Keratinocyte (primary cell): Measurements from ENCODE around the gene SLX4. TPM values are rescaled to one million over a fixed set of nuclear protein-coding genes. Genes with fewer than 3 reads are reported as not detected.

Experiments used
- DNase-seq: peaks from one replicate; pipeline ENCODE4 v3.0.0-alpha.2; 2011; ENCODE audit warnings: low read depth, missing footprints, low spot score
- FAIRE-seq: peaks from 2 replicates; lab custom pipeline; 2011; peaks lifted over from hg19 to GRCh38; lab: Jason Lieb, UNC
- H2AFZ ChIP-seq: 2 replicates; pipeline ENCODE4 v1.6.0; 2012; ENCODE audit warnings: low read length, control low read depth, inconsistent platforms; ENCODE audit not compliant: control insufficient read depth
- H3K27ac ChIP-seq: 2 replicates; pipeline ENCODE4 v1.5.1; 2011; ENCODE audit warnings: low read length; ENCODE audit not compliant: control insufficient read depth, insufficient read depth
- H3K27me3 ChIP-seq: 3 replicates; pipeline ENCODE4 v1.6.0; 2011; ENCODE audit warnings: low read length; ENCODE audit not compliant: control insufficient read depth, insufficient read depth; ENCODE audit errors: extremely low read depth
- H3K36me3 ChIP-seq, 2 experiments: 2 replicates in 1 of 2; 3 replicates in 1 of 2; pipeline ENCODE4 v1.5.1; 2011; ENCODE audit warnings: low read length in 2 of 2, mild to moderate bottlenecking in 1 of 2; ENCODE audit not compliant: control insufficient read depth in 2 of 2, insufficient read depth in 2 of 2; ENCODE audit errors: extremely low read depth in 1 of 2
- H3K4me1 ChIP-seq: 3 replicates; pipeline ENCODE4 v1.5.1; 2011; ENCODE audit warnings: low read length; ENCODE audit not compliant: control insufficient read depth, insufficient read depth; ENCODE audit errors: extremely low read depth
- H3K4me2 ChIP-seq: 3 replicates; pipeline ENCODE4 v1.6.0; 2011; ENCODE audit warnings: low read depth, low read length; ENCODE audit not compliant: control insufficient read depth, insufficient read depth; ENCODE audit errors: extremely low read depth
- H3K4me3 ChIP-seq, 3 experiments: fragments of 200-600 bp in 1 of 3; sonication (generic) in 1 of 3; 2 replicates in 2 of 3; 3 replicates in 1 of 3; pipeline ENCODE4 v1.5.1; 2011 to 2016; ENCODE audit warnings: low read length in 3 of 3, mild to moderate bottlenecking in 3 of 3, control low read depth in 2 of 3, inconsistent platforms in 1 of 3, low read depth in 1 of 3, mixed read lengths in 1 of 3, mixed run types in 1 of 3, moderate library complexity in 1 of 3; ENCODE audit not compliant: control insufficient read depth in 2 of 3, insufficient read depth in 2 of 3; ENCODE audit errors: extremely low read depth in 1 of 3
- H3K79me2 ChIP-seq: 2 replicates; pipeline ENCODE4 v1.6.0; 2012; ENCODE audit warnings: low read length; ENCODE audit not compliant: control insufficient read depth, insufficient read depth
- H3K9ac ChIP-seq: 3 replicates; pipeline ENCODE4 v1.6.0; 2011; ENCODE audit warnings: low read length; ENCODE audit not compliant: control insufficient read depth, insufficient read depth; ENCODE audit errors: extremely low read depth
- H3K9me1 ChIP-seq: 3 replicates; pipeline ENCODE4 v1.6.0; 2011; ENCODE audit warnings: low read length; ENCODE audit not compliant: control insufficient read depth, insufficient read depth; ENCODE audit errors: extremely low read depth
- H3K9me3 ChIP-seq: 2 replicates; pipeline ENCODE4 v1.5.1; 2012; ENCODE audit warnings: low read depth, low read length; ENCODE audit not compliant: control insufficient read depth
- H4K20me1 ChIP-seq: 3 replicates; pipeline ENCODE4 v1.6.0; 2011; ENCODE audit warnings: low read length; ENCODE audit not compliant: control insufficient read depth, insufficient read depth; ENCODE audit errors: extremely low read depth
- CTCF ChIP-seq, 3 experiments: IDR thresholded peaks in 1 of 3; conservative IDR thresholded peaks in 1 of 3; optimal IDR thresholded peaks in 1 of 3; 2 replicates in 2 of 3; 3 replicates in 1 of 3; pipeline versions ENCODE3 to v1.5.1; 2011; ENCODE audit warnings: low read length in 3 of 3, mild to moderate bottlenecking in 3 of 3, moderate library complexity in 2 of 3, control low read depth in 1 of 3, inconsistent platforms in 1 of 3; ENCODE audit not compliant: insufficient read depth in 2 of 3; ENCODE audit errors: extremely low read depth in 1 of 3
- EZH2 ChIP-seq: IDR thresholded peaks from one replicate; pipeline ENCODE4 v1.6.1; 2012; ENCODE audit warnings: inconsistent platforms, mild to moderate bottlenecking, low read length, moderate library complexity
- dilution Hi-C: fragments of 300-500 bp; cut with MboI; formaldehyde crosslinking; loops from one replicate; pipeline ENCODE4 v1.7.0; 2020; ENCODE audit warnings: low sequenced_read_pairs; ENCODE audit not compliant: extremely low pct_ligation_motif_present
- polyA plus RNA-seq, 5 experiments: library from polyadenylated mRNA; depleted of rRNA in 3 of 5; stranded (reverse) in 3 of 5; stranded (forward) in 1 of 5; unstranded in 1 of 5; fragments of >200 nt; gene quantifications; 1 replicate in 1 of 5; 2 replicates in 3 of 5; 3 replicates in 1 of 5; pipeline versions ENCODE4 v1.2.1 to v1.2.3, GENCODE V29; 2011 to 2012; ENCODE audit warnings: missing spikeins in 2 of 5, low read depth in 1 of 5, low replicate concordance in 1 of 5

The SLX4 gene
- polyA plus RNA-seq, 1 donor (not counting 4 experiments of a cell fraction or from before 2014, with no cell fraction given), result 2.0 TPM

- peak; percentile 19 for DNase-seq
- Histone ChIP-seq H3K4me2 (peak overlapping the region; percentile 36), H3K9me3 (no peaks in the 10 kb centered on the region), H3K4me1 (peaks cover 11% of the 10 kb centered on the region), H3K79me2 (no peaks in the 10 kb centered on the region), H4K20me1 (no peaks in the 10 kb centered on the region), H3K4me3 (no peak overlapping the region), H2AFZ (peak overlapping the region; percentile 40), H3K36me3 (peaks cover 0 to 6% of the 10 kb centered on the region in 2 experiments), H3K9ac (no peak overlapping the region), H3K27me3 (no peaks in the 10 kb centered on the region), H3K9me1 (no peaks in the 10 kb centered on the region), H3K27ac (no peak overlapping the region)
- TF ChIP-seq EZH2 (no peak), CTCF (optimal IDR thresholded peaks at IDR 0.05 in 1 of 3, IDR thresholded peaks at IDR 0.05 in 1 of 3, conservative IDR thresholded peaks at IDR 0.05 in 1 of 3; ENCODE audit: extremely low read depth in 1 of 3, insufficient read depth in 2 of 3, low read length in 3 of 3) (no peak)
- peak; percentile 79 for FAIRE-seq
- dilution Hi-C loops, result no loop called here
These were observed 31.1 kb upstream of the SLX4 start for GRCh38 chr16:3642397-3643094.

- Histone ChIP-seq H3K4me3 (no peak overlapping the region), H3K27ac (no peak overlapping the region), H3K4me1 (peaks cover 11% of the 10 kb centered on the region), H3K27me3 (no peaks in the 10 kb centered on the region), H3K36me3 (peaks cover 0 to 6% of the 10 kb centered on the region in 2 experiments), H3K9ac (no peak overlapping the region), H3K79me2 (no peaks in the 10 kb centered on the region), H2AFZ (no peak overlapping the region), H3K9me1 (no peaks in the 10 kb centered on the region), H3K4me2 (no peak overlapping the region), H3K9me3 (no peaks in the 10 kb centered on the region), H4K20me1 (no peaks in the 10 kb centered on the region)
- no peak for DNase-seq
- dilution Hi-C loops, result no loop called here
- TF ChIP-seq CTCF (optimal IDR thresholded peaks at IDR 0.05 in 1 of 3, IDR thresholded peaks at IDR 0.05 in 1 of 3, conservative IDR thresholded peaks at IDR 0.05 in 1 of 3; ENCODE audit: extremely low read depth in 1 of 3, insufficient read depth in 2 of 3, low read length in 3 of 3), result no peak
- no peak for TF ChIP-seq EZH2
- FAIRE-seq, result no peak
These were observed 30.5 kb upstream of the SLX4 start for GRCh38 chr16:3641801-3642396.
